Measurements from ENCODE around the gene CEP104. TPM values are rescaled to one million over a fixed set of nuclear protein-coding genes. Genes with fewer than 3 reads are reported as not detected.

Gene CEP104
- total RNA-seq, 1 donor from 2014 or later = 36.5 TPM

DNA sequence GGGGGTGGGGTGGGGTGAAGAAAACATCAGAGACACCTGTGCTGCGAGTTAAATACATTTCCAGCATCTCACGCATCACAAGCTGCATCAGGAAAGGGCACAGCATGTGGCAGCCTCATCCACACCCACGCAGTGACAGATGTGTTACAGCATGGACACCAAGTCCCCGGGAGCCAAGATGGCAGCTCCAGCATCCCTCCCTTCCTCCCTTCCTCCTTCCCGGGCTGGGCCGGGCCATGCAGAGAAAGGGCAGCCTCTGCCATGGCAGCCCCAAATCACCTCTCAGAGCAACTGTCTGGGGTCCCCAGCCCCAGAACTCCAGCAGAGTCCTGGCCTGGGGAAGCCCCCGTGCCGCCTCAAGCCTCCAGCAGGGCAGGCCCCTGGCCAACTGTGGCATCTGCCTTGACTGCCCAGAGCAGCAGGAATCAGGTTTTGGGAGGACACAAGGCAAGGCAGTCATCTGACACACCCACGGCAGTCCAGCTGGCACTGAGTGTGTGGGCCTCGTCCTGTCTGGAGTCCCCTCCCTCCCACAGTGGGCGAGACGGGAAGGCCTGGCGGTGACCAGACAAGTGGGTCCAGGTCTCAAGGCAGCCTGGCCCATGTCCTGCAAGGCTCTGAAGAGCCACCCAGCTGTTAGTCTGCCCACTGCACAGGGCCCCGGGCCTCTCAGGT, 78.3 kb downstream of the CEP104 start:
- DNase-seq = peak; percentile 26

DNA sequence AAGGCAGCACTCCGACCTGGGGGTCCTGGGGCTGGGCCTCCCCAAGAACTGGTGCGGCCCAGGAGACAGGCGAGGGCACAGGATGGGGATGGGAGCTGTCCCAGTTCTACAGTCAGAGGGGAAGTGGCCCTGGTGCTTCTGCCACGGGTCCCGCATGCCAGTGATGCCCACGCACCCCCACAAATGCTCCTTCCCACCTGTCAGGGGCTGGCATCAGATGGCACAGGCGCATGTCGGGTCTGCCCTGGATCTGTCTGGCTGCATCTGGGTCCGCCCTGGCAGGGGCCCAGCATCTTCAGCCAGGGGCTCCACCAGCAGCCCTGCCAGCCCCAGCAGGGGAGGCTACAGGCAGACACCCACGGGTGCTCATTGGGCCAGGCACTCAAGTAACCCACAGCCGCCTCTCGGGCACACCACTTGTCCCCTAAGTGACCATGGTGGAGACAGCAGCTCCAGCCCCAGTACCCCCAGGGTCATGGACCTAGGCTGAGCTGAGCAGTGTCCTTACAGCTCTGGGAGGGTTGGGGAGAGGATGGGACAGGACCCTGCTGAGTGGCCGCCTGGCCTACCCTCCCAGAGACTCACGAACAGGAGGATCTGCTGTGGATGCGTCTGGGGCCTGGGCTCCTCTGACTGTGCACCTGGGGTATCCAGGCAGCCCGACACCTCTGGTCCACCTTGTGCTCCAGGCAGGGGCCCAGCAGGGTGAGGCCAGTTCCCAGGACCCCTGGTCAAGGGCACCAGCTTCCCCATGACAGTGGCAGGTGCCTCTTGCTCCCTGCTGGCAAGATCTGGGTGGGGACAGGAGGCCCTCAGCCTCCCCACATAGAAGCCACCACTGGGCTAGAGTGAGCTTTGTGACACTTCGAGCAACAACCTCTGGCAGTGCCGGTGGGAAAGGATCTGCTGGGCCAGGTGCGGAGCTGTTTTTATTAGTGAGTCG, 79.1 kb downstream of the CEP104 start:
- DNase-seq = no peak

DNA sequence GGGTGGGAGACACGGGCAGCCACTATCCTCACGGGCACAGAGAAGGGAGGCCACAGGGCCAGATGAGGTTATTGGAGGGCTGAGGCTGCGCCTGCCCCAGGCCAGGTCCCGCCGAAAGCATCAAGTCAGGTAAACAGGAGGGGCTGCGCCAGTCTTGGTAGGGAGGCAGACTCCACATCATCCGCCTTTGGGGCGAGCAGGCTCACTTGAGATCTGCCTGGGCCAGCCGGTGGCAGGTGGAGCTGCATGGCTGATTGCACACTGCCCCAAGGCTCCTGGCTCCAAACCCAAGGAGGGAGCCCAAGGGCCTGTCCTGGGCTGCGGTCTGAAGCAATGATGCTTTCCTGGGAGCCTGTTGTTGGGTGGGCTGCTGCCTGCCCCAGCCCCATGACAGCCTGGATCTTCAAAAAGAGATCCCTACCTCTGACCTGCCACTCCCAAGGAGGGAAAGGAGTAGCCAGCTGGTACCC, 79.9 kb downstream of the CEP104 start:
- DNase-seq = no peak

DNA sequence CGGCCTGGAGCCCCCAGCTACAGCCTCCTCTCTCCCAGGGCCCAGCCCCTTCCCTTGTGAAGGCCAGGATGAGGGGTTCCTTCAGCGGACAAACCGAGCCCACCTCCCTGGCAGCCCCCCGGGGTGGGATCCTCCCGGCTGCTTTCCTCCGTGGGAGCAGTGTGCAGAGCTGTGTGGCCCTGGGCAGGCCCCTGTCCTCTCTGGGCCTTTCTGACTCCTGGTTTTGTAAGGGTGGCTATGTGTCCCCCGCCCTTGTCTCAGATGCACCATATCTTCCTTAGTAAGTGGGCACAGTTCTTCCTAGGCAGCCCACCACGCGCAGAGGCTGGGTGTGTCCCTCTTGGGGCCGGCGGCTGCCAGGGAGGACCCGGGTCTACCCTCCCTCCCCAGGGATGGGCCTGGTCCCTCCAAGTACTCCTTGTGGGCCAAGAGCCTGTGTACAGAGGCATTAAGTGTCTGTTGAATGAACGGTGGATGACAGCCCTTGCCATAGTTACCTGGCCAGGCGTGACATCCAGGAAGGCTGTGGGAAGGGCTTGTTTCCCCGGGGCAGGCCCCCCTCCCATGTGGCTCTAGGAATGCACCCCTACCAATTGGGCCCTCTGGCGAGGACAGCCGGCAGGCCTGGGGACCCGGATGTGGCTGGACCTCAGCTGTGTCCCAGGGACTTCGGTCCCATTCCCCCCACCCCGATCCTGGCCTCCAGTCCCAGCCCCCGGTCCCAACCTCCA, 80.6 kb downstream of the CEP104 start:
- DNase-seq = peak; percentile 53

DNA sequence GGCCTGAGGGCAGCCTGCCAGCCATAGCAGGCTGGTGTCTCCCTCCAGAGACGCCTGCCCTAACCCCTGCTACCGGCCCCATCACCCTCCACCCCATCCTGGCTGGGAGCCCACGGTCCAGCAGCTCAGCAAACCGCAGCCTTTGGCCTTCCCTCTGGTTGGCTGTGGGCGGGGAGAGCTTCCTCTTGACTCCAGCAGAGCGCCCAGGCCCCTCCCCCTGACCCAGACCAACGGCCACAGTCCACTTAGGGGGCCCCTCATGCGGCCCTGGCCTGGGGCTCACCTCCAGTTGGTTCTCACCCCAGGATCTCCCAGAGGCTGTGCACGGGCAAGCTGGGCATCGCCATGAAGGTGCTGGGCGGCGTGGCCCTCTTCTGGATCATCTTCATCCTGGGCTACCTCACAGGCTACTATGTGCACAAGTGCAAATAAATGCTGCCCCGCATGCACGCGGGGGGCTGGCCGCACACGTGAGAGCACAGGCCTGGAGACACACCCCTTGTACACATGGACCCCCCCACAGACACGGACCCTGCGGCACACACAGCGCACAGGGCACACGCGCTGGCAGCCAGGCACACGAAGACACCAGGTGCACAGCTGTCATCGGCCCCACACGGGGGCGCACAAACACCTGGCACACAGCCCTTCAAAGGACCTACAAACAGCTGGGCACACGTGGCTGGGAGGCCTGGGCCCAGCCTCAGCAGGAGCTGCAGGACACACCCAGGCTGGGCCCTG, 81.4 kb downstream of the CEP104 start:
- DNase-seq = peak; percentile 77

DNA sequence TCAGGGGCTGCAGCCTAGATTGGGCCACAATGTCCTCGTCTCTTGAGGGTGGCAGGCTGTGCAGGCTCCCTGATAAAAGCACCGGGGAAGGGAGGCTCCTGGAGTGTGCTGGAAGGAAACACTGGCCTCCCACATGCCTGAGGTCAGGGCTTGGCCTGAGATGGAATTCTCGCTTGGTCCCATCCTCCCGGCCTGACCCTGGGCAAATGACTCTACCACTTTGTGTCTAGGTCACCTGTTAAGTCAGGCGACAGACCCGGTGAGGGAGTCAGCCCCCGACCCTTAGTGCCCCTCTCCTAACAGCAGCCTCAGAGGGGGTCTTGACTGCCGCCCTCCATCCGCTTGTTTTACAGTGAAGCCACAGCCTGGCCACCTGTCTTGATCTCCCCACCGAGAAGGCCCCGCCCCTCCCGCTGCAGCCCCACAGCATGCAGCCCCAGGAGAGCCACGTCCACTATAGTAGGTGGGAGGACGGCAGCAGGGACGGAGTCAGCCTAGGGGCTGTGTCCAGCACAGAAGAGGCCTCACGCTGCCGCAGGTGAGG, 82.0 kb downstream of the CEP104 start:
- DNase-seq = no peak

DNA sequence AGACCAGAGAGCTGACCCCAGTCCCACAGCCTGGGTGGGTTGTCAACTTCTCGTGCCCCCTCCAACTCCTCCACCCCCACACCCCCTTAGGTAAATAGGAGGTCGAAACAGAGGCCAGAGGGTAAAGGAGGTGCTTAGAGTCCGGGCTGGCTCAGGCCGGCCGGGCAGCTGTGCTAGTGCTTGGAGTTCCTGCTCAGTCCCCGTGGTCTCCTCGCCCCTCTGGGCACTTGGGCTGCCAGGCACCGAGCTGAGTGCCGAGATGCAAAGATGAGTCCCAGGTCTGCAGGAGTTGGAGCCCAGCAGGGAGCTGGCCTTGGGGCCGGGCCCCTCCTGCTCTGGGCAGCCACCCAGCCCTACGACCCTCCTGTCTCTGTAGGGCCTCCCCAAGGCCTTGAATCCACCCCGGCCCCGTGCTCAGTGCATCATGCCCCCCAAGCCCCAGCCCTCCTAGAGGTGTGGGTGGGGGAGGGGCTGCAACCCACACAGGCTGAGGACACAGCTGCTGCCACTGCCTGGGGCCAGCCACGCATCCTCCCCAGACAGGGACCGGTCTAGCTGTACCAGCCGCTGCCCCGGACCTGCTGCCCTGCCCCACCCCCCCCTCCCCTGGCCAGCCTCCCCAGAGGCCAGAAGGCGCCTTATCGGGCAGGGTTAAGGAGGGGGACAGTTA, 82.6 kb downstream of the CEP104 start:
- DNase-seq = no peak

DNA sequence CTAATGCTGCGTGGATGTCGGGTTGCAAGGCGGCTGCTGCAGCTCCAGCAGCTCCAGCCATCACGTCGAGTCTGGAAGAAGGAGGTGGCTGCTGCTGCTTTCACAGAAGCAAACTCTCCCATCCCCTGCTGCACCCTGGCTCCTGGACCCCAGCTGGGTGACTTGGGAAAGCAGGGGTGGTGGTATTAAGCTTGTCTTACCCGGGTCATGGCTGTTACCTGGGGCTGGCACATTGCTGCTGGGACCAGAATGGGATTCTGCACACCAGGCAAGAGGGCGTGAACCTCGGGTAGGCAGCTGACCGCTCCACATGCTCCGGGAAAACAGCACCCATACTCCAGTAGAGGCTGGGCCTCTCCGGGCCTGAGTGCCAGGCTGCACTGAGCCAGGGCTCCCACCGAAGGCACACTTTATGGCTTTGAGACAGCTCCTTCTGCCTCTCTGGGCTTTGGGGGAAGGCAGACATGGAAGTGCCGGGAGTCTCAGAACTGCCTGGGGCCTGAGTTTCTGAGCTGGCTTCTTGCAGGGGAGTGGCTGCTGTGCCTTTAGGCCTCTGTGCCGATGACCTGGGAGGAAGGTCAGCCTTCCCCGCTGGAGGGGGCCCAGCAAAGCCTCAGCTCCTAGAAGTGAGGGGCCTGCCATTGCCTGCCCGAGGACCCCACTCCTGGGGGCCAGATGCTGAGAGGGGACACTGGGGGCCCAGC, 83.3 kb downstream of the CEP104 start:
- no peak for DNase-seq

DNA sequence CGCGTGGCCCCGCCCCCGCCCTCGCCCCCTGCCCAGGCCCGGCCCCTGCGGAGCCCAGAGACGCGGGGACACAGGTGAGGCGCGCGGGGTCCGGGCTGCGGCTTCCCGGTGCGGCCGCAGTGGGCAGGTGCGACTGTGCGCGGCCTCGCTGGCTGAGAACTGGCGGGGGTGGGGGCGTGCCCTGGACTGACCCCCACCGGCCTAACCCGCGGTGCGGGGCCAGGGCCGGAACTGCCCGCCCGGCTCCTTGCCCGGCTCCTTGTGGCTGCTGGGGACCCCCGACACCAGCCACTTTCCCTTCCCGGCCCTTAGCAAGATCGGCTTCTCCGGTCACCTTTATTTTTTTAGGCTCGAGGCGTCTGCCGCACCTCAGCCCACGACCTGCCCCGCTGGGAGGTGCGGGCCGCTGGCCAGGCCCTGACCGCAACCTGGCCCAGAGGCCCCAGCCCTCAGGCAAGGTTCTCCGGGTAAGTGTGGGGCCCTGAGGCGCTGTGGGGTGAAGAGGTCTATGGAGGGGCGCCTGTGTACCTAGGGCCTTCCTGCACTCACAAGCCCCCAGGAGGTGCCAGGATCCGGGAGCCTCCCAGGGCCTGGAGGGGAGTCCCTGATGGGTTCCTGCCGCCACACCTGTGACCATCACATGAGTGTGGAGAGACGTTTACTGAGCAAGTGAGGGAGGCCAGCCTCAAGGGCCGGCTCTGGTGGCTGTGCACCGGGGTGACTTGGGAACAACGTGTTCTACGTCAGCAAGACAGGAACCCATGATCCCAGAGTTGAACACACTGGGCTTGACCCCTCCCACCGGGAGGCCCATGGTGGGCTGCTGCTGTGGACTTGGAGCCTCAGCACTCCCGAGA, 84.1 kb downstream of the CEP104 start, which contains the start of gene SMIM1:
TSS of gene SMIM1 (plus strand) at position 35 of the 857 bp plus-strand sequence. CDS start 2,625 bp downstream, outside the sequence.
- DNase-seq = peak; percentile 37

DNA sequence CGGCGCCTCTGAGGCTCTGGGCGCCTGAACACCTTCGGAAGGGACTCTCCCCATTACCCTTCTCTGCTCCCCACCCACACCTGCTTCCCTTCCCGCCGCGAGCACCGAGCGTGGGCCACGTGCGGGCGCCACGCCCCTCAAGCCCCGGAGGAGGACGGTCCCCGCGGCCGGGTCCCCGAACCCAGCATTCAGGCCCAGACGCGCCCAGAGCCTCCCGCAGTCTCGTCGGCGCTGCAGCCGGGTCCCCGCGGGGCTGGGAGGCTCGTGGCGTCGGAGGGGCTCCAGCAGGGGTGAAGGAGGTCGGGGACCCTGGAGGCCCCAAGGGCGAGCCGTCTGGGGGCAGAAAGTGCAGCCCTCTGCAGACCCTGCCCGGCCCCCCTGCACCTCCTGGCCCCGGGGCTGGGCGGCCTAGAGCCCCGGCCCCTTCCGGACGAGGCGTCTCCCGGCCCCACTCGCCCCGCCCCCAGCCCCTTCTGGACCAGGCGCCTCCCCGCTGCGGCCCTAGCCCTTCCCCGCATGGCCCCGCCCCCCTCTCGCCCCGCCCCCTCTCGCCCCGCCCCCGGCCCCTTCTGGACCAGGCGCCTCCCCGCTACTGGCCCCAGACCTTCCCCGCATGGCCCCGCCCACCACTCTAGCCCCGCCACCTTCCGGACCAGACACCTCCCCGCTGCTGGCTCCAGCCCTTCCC, 84.8 kb downstream of the CEP104 start:
- DNase-seq = peak; percentile 92

DNA sequence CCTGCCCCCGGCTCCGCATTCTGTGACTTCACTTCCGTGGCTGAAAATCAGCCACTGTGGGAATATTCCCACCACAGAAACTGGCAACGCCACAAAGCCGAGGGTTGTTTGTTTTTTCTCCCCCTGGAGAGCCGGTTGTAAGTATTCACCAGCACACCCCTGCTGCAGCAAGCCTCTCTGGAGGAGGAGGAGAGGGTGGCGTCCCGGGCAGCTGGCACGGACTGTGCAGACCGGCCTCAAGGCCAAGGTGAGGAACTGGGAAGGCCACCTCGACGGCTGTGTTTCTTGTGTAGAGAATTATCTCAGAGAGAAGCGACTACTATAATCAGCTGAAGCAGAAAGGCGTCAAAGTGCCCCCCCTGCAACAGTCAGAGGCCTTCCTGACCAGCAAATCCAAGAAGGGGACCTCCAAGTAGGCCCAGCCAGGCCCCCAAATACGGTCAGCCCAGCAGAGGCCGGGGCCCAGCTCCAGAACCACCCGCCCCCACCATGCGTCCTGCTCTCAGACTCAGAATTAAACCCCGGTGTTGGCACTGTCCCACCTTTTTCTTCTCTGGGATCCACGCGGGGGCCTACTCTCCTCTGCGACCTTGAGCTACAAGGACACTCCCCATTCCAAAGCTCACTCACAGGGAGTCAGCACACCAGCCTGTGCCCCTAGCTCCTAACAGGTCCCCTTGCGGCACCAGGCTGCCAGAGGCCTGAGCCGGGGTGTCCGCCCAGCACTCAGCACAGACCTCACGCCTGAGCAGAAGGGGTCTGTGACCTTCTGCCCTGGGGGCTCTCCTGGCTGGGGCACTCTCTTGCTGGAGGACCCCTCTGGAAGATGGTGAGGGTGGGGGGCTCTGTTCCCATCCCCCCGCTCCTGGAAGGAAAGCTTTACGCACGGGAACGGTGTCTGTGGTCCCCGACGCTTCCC, 85.6 kb downstream of the CEP104 start:
- no peak for DNase-seq

DNA sequence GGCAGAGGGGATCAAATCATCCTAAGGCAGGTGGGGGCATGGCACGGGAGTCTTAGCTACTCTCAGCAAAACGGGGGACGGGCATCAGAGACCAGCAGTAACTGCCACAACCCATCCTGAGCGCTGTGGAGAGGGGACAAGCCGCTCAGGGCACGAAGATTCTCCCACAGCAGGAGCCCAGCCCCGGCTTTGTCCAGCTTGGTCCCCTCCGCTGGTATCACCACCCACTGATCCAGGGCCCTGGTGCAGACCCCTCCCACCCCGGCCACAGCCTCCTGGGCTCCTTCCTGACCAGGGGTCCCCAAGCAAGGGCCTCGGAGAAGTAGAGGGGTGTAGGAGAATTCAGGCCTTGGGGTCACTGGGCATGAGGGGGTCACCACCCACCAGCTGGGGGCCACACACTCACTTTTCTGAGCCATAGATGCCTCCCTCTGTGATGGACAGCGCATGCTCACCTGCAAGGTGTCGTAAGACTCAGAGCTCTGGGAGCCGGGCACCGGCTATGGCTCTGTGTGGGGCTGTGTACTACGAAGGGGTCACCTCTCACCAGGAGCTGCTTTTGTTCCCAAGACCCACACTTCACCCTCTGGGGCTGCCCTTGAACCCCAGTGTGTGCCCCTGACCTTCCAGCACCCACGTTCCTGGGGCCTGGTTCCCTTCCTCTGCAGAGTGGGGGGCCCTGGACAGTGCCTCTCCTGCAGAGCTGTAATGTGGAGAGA, 86.8 kb downstream of the CEP104 start:
- no peak for DNase-seq

DNA sequence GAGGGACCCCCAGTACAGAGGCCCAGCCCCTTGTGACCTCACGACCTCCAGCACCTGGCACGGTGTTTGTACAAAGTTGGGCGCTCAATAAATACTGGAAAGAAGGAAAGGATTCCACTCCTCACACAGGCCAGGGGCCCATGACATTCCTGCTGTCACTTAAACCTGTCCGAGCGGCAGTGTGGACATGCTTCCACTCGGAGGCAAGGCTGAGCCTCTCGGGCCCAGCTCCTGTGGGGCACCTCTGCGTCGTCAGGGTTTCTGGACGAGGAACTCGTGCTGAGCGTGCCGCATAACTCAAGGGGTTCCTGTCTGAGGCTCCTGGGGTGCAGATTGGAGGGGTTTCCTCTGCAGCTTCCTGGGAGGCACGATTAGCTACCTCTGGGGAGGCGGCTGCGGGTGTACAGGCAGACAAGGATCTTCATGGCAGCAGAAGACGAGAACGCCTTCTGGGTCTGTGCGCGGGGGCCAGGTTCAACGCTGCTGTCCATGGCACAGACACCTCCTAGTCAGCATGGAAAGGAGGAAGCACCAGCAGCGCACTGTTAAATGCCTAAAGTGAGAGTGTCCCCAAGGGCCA, 88.1 kb downstream of the CEP104 start:
- DNase-seq = no peak

DNA sequence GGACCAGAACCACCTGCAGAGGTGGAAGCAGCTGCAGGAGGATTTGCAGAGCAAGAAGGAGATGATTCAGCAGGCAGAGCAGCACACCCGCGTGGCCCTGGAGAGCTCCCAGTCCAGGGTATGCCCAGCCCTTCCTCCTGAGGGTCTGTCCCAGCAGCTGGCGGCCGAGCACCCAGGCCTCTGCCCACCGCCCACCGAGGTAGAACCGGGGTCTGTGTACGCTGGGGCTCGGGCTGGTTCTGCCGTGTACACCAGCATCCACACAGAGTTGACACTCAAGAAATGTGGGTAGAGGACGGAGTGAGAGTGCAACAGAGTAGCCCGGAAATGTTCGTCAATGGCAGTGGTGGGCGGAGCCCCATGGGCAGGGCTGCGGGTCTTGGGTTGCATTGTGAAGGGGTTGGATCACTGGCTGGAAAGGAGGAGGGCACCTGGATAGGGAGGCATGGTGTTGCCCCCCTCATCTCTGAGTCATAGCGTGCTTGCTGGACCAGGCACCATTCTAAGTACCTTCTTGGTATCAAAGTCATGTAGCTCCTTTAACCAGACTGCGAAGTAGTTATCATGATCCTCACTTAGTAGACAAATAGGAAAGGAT, 89.6 kb downstream of the CEP104 start:
- no peak for DNase-seq

DNA sequence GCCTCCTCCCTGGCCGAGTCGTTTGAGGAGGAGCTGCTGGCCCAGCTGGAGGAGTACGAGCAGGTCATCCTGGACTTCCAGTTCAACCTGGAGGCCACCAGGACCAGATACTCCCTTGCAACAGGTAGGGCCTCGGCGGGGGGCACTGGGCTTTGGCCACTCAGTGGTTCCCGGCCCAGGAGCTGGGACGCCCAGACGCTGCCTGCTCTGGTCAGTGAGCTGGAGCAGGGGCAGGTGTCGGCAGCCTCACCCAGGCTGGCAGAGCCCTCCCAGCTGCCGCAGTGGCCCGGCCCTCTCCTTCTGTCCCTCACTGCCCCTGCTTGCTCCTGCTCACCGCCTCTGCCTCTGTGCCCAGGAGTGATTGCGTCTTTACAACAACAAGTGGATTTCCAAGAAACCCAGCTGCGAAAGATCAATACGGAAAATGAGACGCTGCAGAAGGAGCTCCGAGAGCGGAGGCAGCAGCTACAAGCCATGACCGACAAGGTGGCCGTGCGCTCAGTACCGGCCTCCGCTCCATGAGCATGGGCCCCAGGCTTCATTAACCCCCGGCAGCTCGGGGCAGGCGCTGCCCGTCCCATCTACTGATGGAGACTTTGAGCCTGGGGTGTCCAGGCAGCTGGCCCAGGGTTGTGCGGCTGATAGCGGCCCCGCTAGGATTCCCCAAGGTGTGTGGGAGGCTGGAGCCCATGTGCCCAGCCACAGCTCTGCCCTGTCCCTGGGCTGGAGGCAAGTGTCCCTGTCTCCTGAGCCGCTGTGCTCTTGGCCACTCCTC, 93.5 kb downstream of the CEP104 start:
- no peak for DNase-seq

All from tongue (tissue), 2 donors.